GM11168 (cell line): ENCODE measurements around the gene LCN1.
"Not testable (repeated sequence)": the region's sequence is repeated elsewhere in the genome, so short reads cannot be mapped to it uniquely, and the experiment has no call there.

ENCODE experiments used
- in situ Hi-C: fragments of 300-500 bp; cut with MboI; formaldehyde crosslinking; loops from one replicate; pipeline ENCODE4 v1.12.0; 2022; ENCODE audit warnings: low sequenced_read_pairs; ENCODE audit not compliant: unreplicated experiment

The LCN1 gene

GRCh38 chr9:135543262-135543894, 22.1 kb downstream of the LCN1 start:
- in situ Hi-C loops, result not testable (repeated sequence)

GRCh38 chr9:135544981-135545635, 23.9 kb downstream of the LCN1 start:
- in situ Hi-C loops, result no loop called here

GRCh38 chr9:135545646-135546176, 24.5 kb downstream of the LCN1 start, which contains the start of gene OBP2A:
Gene OBP2A (plus strand): TSS chr9:135546126. CDS start chr9:135546181, 55 bp downstream.
- in situ Hi-C loops, result not testable (repeated sequence)

- in situ Hi-C loops, result not testable (repeated sequence)
These were observed 25.8 kb downstream of the LCN1 start for GRCh38 chr9:135546792-135547617.

- in situ Hi-C loops, result no loop called here
These were observed 26.8 kb downstream of the LCN1 start for GRCh38 chr9:135547756-135548736.

GRCh38 chr9:135549478-135550343, 28.5 kb downstream of the LCN1 start:
- in situ Hi-C loops, result not testable (repeated sequence)

GRCh38 chr9:135550344-135550918, 29.2 kb downstream of the LCN1 start:
- in situ Hi-C loops, result no loop called here

- in situ Hi-C loops, result no loop called here
These were observed 29.8 kb downstream of the LCN1 start for GRCh38 chr9:135551031-135551430.

- in situ Hi-C loops, result no loop called here
These were observed 30.2 kb downstream of the LCN1 start for GRCh38 chr9:135551456-135551855.

GRCh38 chr9:135552021-135552697, 30.9 kb downstream of the LCN1 start:
- in situ Hi-C loops, result no loop called here

- in situ Hi-C loops, result no loop called here
These were observed 31.5 kb downstream of the LCN1 start for GRCh38 chr9:135552698-135553171.

GRCh38 chr9:135554718-135555117, 33.5 kb downstream of the LCN1 start:
- in situ Hi-C loops, result no loop called here

- in situ Hi-C loops, result no loop called here
These were observed 34.0 kb downstream of the LCN1 start for GRCh38 chr9:135555203-135555602.

GRCh38 chr9:135555910-135556309, 34.7 kb downstream of the LCN1 start:
- in situ Hi-C loops, result no loop called here

- in situ Hi-C loops, result no loop called here
These were observed 38.4 kb downstream of the LCN1 start for GRCh38 chr9:135559606-135560005.

GRCh38 chr9:135561391-135562234, 40.4 kb downstream of the LCN1 start, which contains the start of gene PAEP:
Gene PAEP (plus strand): TSS chr9:135561756.
- in situ Hi-C loops, result no loop called here

- in situ Hi-C loops, result no loop called here
These were observed 41.0 kb downstream of the LCN1 start for GRCh38 chr9:135562235-135562745.
